Thymus (tissue), 11 donors: ENCODE data around the gene TMED1. TPM values are rescaled to one million over a fixed set of nuclear protein-coding genes. Genes with fewer than 3 reads are reported as not detected.

ENCODE experiments used
- DNase-seq, 9 donors: peaks; one replicate each; pipeline ENCODE4 v3.0.0-alpha.2; 2013; ENCODE audit warnings: low spot score in 9 of 9, low read depth in 6 of 9, missing footprints in 1 of 9
- H3K27ac ChIP-seq, 2 donors: one replicate each; pipeline ENCODE4 v1.5.1; 2013; ENCODE audit warnings: control low read depth in 1 of 2, low read depth in 1 of 2, low read length in 1 of 2, mild to moderate bottlenecking in 1 of 2, moderate library complexity in 1 of 2
- H3K27me3 ChIP-seq, 2 donors: one replicate each; pipeline ENCODE4 v1.5.1; 2013; ENCODE audit warnings: low read length in 1 of 2; ENCODE audit not compliant: control insufficient read depth in 2 of 2, insufficient read depth in 1 of 2
- H3K36me3 ChIP-seq, 2 donors: one replicate each; pipeline ENCODE4 v1.5.1; 2013; ENCODE audit warnings: low read length in 1 of 2, mild to moderate bottlenecking in 1 of 2, moderate library complexity in 1 of 2; ENCODE audit not compliant: control insufficient read depth in 2 of 2, insufficient read depth in 2 of 2
- H3K4me1 ChIP-seq, 2 donors: one replicate each; pipeline ENCODE4 v1.5.1; 2013; ENCODE audit warnings: low read length in 2 of 2; ENCODE audit not compliant: control insufficient read depth in 2 of 2, insufficient read depth in 2 of 2
- H3K4me3 ChIP-seq, 2 donors: one replicate each; pipeline ENCODE4 v1.5.1; 2013; ENCODE audit warnings: low read length in 2 of 2, control low read depth in 1 of 2, mild to moderate bottlenecking in 1 of 2
- H3K9me3 ChIP-seq, 2 donors: one replicate each; pipeline ENCODE4 v1.5.1; 2013; ENCODE audit warnings: low read length in 1 of 2, mild to moderate bottlenecking in 1 of 2; ENCODE audit not compliant: control insufficient read depth in 2 of 2, insufficient read depth in 1 of 2
- WGBS: extraction: QIAGEN DNeasy Blood & Tissue Kit; methylation state at CpG from one replicate; pipeline ENCODE4 v1.1.7; 2013; 5-methylcytosine and 5-hydroxymethylcytosine counted together
- polyA plus RNA-seq: library from polyadenylated mRNA; stranded (reverse); fragments of 200-250 nt; gene quantifications from one replicate; pipeline ENCODE4 v1.2.3, GENCODE V29; 2013
- total RNA-seq: library from RNA; stranded (reverse); fragments of 120-200 nt; gene quantifications from one replicate; pipeline ENCODE4 v1.2.4, GENCODE V29; 2013
- donor health status: healthy.

Gene TMED1
- total and polyA plus RNA-seq, 2 donors = 19.4 to 22.0 TPM

DNA sequence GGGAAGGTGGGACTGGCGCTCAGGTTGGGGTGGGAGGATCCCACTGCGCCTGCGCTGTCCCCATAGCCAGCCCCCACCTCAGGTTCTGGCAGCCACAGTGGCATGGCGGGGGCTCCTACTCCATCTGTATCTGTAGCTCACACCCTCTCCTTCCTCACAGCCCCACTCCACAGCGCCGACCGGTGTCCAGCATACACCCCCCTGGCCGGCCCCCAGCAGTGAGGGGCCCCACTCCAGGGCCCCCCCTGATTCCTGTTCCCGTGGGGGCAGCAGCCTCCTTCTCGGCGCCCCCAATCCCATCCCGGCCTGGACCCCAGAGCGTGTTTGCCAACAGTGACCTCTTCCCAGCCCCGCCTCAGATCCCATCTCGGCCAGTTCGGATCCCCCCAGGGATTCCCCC, 6.0 kb downstream of the TMED1 start:
- DNase-seq = no peak
- no peak overlapping the region for H3K27ac ChIP-seq
- WGBS = 96% methylated on average over 16 of the region's 16 CpGs

DNA sequence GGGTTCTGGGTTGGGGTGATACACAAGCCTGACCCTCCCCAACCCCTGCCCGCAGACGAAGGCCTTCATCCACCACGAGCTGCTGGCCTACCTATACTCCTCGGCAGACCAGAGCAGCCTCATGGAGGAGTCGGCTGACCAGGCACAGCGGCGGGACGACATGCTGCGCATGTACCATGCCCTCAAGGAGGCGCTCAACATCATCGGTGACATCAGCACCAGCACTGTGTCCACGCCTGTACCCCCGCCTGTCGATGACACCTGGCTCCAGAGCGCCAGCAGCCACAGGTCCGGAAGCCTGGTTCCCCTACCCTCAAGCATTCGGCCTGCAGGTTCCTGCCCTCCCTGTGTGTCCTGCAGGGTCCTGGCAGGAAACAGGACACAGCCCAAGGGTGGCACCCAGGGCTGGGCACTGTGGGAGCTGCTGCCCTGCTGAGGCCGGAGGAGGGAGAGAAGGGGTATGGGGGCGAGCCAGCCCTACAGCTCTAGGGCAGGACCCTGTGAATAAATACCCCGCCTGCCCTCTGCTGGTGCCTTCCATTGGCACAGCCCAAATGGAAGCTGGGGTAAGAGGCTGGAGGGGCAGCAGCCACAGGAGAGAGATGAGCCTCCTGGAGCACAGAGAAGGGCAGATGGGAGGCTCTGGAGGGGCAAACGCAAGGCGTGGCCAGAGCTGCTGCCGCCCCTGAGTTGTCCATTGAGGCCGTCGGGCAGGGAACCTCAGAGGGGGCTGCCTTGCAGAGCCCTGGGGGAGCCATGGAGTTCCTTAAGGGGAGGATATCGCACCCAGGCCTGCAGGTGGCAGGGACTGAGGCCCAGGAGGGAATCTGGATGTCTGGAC, 6.8 kb downstream of the TMED1 start:
- no peak for DNase-seq
- no peak overlapping the region for H3K27ac ChIP-seq

More for the DNA sequence above, 6.0 kb downstream of the TMED1 start:
- H3K27me3 ChIP-seq = no peaks in the 10 kb centered on the region
- peaks cover 73 to 74% of the 10 kb centered on the region in 2 donors for H3K36me3 ChIP-seq
- H3K4me1 ChIP-seq = no peaks in the 10 kb centered on the region
- no peak overlapping the region for H3K4me3 ChIP-seq
- no peaks in the 10 kb centered on the region for H3K9me3 ChIP-seq

DNA sequence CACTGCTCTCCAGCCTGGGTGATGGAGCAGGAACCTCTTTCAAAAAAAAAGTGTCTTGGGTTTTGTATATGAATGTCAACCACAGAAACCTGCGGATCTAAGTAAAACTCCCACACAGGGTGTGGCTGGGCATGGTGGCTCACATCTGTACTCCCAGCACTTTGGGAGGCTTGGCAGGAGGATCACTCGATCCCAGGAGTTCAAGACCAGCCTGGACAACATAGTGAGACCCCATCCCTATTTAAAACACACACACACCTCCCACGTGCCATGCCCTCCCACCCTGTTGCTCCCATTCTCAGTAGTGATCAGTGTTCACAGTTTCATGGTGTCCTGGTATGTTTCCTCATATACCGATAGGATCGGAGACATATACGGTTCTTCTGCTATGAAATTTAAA, 9.2 kb downstream of the TMED1 start:
- Histone ChIP-seq H3K4me3 (no peak overlapping the region), H3K27me3 (no peaks in the 10 kb centered on the region), H3K9me3 (no peaks in the 10 kb centered on the region), H3K36me3 (peaks cover 73 to 79% of the 10 kb centered on the region in 2 donors), H3K27ac (no peak overlapping the region), H3K4me1 (no peaks in the 10 kb centered on the region)
- WGBS = 97% methylated on average over 6 of the region's 6 CpGs
- DNase-seq = no peak

More for the DNA sequence above, 6.8 kb downstream of the TMED1 start:
- no peaks in the 10 kb centered on the region for H3K4me1 ChIP-seq
- H3K9me3 ChIP-seq = no peaks in the 10 kb centered on the region
- H3K4me3 ChIP-seq = no peak overlapping the region
- WGBS = 97% methylated on average over 26 of the region's 26 CpGs
- no peaks in the 10 kb centered on the region for H3K27me3 ChIP-seq
- peaks cover 77 to 81% of the 10 kb centered on the region in 2 donors for H3K36me3 ChIP-seq

DNA sequence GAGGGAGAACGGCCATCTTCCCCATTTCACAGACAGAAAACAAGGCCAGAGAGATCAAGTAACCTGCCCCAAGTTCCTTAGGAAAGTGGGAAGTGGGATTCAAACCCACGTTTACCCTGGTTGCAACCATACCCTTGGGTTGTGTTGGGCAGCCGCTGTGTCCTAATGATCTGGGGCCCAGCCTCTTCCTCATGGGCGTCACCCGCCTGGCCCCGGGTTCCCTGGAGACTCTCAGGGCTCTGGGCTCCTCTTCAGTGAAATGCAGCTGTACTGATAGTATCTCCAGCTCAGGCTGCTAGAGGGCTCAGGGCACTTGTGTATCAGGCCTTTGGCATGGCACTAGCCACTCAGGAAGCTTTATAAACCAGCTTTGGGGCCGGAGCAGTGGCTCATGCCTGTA, 9.8 kb downstream of the TMED1 start:
- no peak overlapping the region for H3K27ac ChIP-seq
- no peaks in the 10 kb centered on the region for H3K9me3 ChIP-seq
- H3K36me3 ChIP-seq = peaks cover 73 to 78% of the 10 kb centered on the region in 2 donors
- 97% methylated on average over 7 of the region's 7 CpGs for WGBS
- no peak for DNase-seq
- H3K4me3 ChIP-seq = no peak overlapping the region
- no peaks in the 10 kb centered on the region for H3K27me3 ChIP-seq
- no peaks in the 10 kb centered on the region for H3K4me1 ChIP-seq

DNA sequence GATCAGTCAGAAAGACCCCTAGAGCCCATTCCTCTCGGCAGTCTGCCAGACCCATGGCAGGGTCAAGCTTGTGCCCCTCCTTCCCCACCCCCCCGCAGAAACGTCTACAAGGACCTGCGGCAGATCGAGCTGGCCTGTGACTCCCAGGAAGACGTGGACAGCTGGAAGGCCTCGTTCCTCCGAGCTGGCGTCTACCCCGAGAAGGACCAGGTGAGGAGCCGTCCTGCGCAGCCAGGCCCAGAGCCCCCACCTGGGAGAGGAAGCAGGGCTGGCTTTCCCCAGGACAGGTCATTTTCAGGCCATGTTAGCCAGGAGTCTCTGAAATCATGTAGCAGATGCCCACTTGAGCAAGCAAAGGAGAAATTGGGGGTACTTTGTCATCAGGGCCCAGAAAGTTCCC, 12.3 kb downstream of the TMED1 start:
- no peak for DNase-seq
- WGBS = over 99% methylated on average over 12 of the region's 12 CpGs

DNA sequence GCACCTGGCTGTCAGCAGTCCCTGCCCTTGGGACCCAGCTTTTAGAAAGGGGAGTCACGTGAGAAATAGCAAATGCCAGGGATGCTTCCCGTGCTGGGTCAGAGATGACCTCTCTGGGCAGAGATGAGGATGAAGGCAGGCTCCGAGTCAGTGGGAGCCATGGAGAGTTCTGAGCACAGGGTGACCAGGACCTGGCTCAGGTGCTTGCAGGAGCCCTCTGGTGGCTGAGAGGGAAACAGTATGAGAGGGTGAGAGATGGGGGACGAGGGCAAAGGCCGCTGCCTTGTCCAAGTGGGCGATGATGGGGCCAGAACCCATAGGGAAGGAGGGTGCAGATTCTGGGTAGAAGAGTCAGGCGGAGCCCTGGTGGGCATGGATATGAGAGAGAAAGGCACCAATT, 15.8 kb downstream of the TMED1 start:
- no peak for DNase-seq
- 98% methylated on average over 7 of the region's 7 CpGs for WGBS
- no peaks in the 10 kb centered on the region for H3K27me3 ChIP-seq
- no peaks in the 10 kb centered on the region for H3K9me3 ChIP-seq
- peaks cover 75 to 83% of the 10 kb centered on the region in 2 donors for H3K36me3 ChIP-seq
- H3K4me3 ChIP-seq = no peak overlapping the region
- H3K27ac ChIP-seq = no peak overlapping the region
- H3K4me1 ChIP-seq = no peaks in the 10 kb centered on the region

More for the DNA sequence above, 12.3 kb downstream of the TMED1 start:
- no peak overlapping the region for H3K4me3 ChIP-seq
- no peaks in the 10 kb centered on the region for H3K9me3 ChIP-seq
- no peak overlapping the region for H3K27ac ChIP-seq
- no peaks in the 10 kb centered on the region for H3K27me3 ChIP-seq
- H3K4me1 ChIP-seq = no peaks in the 10 kb centered on the region
- H3K36me3 ChIP-seq = peaks cover 73 to 77% of the 10 kb centered on the region in 2 donors

DNA sequence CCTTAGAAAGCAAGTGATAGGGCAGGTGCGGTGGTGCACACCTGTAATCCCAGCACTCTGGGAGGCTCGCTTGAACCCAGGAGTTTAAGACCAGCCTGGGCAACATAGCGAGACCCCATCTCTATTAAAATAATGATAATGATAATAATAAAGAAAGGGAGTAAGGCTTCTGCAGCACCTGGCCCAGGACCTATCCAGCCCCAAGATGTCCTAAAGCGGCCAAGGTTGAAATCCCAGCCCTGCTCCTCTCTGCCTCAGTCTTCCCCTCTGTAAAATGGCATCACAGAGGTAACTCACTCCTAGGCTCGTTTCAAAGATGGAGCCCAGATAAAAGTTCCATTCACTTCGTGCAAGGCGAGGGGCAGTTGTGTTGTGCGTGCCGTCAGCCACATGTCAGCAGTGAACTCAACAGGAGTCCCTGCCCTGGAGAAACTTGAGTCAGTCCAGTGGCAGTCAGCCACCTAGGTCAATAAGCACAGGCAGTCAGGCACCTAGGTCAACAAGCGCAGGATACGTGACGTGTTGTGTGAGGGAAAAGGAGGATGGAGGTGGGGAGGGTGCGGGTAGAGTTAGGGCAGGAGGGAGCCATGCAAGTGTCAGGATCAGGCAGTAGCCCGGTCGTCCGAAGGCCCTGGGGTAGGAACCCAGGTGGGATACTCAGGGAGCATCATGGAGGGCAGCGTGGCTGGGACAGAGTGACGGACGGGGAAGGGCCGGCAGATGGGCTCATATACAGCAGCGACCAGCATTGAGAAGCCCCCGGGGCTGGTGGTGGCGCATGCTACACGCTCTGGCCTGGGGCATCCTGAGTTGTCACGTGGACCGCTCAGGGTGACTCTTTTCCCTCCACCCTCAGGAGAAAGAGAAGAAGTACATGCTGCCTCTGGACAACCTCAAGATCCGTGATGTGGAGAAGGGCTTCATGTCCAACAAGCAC, 16.6 kb downstream of the TMED1 start:
- Histone ChIP-seq H3K27ac (no peak overlapping the region), H3K4me3 (no peak overlapping the region), H3K9me3 (no peaks in the 10 kb centered on the region), H3K4me1 (no peaks in the 10 kb centered on the region), H3K36me3 (peaks cover 75 to 79% of the 10 kb centered on the region in 2 donors), H3K27me3 (no peaks in the 10 kb centered on the region)
- no peak for DNase-seq
- 98% methylated on average over 27 of the region's 27 CpGs for WGBS

DNA sequence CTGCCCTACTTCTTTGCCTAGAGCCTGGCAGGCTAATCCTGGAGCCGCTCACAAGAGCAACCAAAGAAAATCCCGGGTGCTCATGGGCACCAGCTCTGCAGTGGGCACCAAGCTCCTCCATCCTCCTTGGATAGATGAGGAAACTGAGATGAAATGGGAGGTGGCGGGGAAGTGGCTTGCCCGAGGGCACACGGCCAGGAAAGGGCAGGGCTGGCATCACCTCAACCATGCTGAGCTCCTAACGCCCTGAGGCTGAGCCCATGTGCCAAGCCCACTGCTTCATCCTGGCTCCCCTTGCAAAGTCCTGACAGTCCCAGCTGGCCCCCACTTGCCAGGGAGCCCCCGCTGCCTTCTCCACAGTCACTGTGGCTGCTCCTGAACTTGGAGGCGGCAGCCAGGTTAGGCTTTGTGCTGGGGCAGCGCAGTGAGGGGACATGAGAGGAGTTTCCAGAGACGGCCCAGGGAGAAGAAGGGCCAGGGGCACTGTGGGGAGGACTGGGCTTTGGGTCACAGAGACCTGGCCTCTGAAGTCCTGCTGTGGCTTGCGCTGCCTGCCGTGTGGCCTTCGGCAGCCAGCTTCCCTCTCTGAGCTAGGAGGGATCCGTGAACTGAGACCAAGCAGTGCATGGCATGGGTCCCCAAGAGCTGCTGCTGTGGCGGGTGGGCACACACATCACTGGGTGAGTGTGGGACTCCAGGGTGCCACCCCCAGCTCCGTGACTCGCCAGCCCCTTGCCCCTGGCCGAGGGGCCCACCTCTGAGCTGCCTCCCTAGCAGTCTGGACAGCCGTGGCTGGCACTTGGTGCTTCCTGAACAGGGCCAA, 17.5 kb downstream of the TMED1 start:
- Histone ChIP-seq H3K36me3 (peaks cover 66 to 71% of the 10 kb centered on the region in 2 donors), H3K27ac (no peak overlapping the region), H3K27me3 (no peaks in the 10 kb centered on the region), H3K4me3 (no peak overlapping the region), H3K4me1 (no peaks in the 10 kb centered on the region), H3K9me3 (no peaks in the 10 kb centered on the region)
- WGBS = 97% methylated on average over 19 of the region's 19 CpGs
- DNase-seq = no peak
